OCI-LY7 (cell line): Measurements from ENCODE around the gene LBP. TPM values are rescaled to one million over a fixed set of nuclear protein-coding genes. Genes with fewer than 3 reads are reported as not detected.
"Not testable (repeated sequence)": the region's sequence is repeated elsewhere in the genome, so short reads cannot be mapped to it uniquely, and the experiment has no call there.

Experiments used
- BruUV-seq: library from RNA; stranded (reverse); fragments of 400-500 nt; replicated peaks from 2 replicates; lab custom pipeline; 2021; lab: Mats Ljungman, UMichigan
- CTCF ChIA-PET: fragments of 300-600 bp; sonication (Branson Sonifier 250); formaldehyde crosslinking; loops from one replicate; lab custom pipeline; 2022; ENCODE audit warnings: antibody characterized with exemption; ENCODE audit not compliant: unreplicated experiment; lab: Charles Lee
- POLR2A ChIA-PET: fragments of 300-600 bp; sonication (Branson Sonifier 250); formaldehyde crosslinking; loops from one replicate; lab custom pipeline; 2022; ENCODE audit warnings: antibody characterized with exemption; lab: Charles Lee
- DNase-seq: peaks from one replicate; pipeline ENCODE4 v3.0.0-alpha.2; 2015; ENCODE audit warnings: low spot score
- H2AFZ ChIP-seq: fragments of 200-600 bp; sonication (generic), shearing (Covaris generic); 2 replicates; pipeline ENCODE4 v1.6.1; 2014; ENCODE audit warnings: mild to moderate bottlenecking, antibody characterized with exemption, low read length, moderate library complexity
- H3K27ac ChIP-seq: fragments of 200-600 bp; sonication (generic); 2 replicates; pipeline ENCODE4 v1.5.1; 2014; ENCODE audit warnings: mixed run types, low read depth, mild to moderate bottlenecking, moderate library complexity, low read length, inconsistent platforms; ENCODE audit not compliant: poor library complexity, severe bottlenecking
- H3K36me3 ChIP-seq: fragments of 200-600 bp; sonication (generic); 2 replicates; pipeline ENCODE4 v1.6.1; 2014; ENCODE audit warnings: mild to moderate bottlenecking, antibody characterized with exemption, low read length, moderate library complexity, mixed read lengths; ENCODE audit not compliant: insufficient read depth
- H3K4me1 ChIP-seq: fragments of 200-600 bp; sonication (generic); 2 replicates; pipeline ENCODE4 v1.5.1; 2014; ENCODE audit warnings: mild to moderate bottlenecking, low read length; ENCODE audit not compliant: insufficient read depth, poor library complexity, severe bottlenecking
- H3K4me2 ChIP-seq: fragments of 200-600 bp; sonication (generic); 2 replicates; pipeline ENCODE4 v1.6.1; 2014; ENCODE audit warnings: mild to moderate bottlenecking, low read length
- H3K4me3 ChIP-seq: fragments of 200-600 bp; sonication (generic); 2 replicates; pipeline ENCODE4 v1.5.1; 2014; ENCODE audit warnings: mild to moderate bottlenecking, low read depth, low read length; ENCODE audit not compliant: poor library complexity, severe bottlenecking
- H3K79me2 ChIP-seq: fragments of 200-600 bp; sonication (generic); 2 replicates; pipeline ENCODE4 v1.6.1; 2016; ENCODE audit warnings: low read depth, mild to moderate bottlenecking, low read length, moderate library complexity, mixed read lengths; ENCODE audit not compliant: insufficient read depth
- H3K9me2 ChIP-seq: fragments of 200-600 bp; sonication (generic); 2 replicates; pipeline ENCODE4 v1.6.1; 2016; ENCODE audit warnings: mild to moderate bottlenecking, low read length, mixed read lengths; ENCODE audit not compliant: insufficient read depth
- H3K9me3 ChIP-seq: fragments of 200-600 bp; sonication (generic); 2 replicates; pipeline ENCODE4 v1.6.1; 2014; ENCODE audit warnings: mild to moderate bottlenecking, mixed run types, low read length, mixed read lengths
- H4K20me1 ChIP-seq: fragments of 200-600 bp; sonication (generic); 2 replicates; pipeline ENCODE4 v1.6.1; 2014; ENCODE audit warnings: mild to moderate bottlenecking, antibody characterized with exemption, low read length, moderate library complexity, mixed read lengths; ENCODE audit not compliant: insufficient read depth
- CTCF ChIP-seq: fragments of 200-600 bp; sonication (generic); conservative IDR thresholded peaks from 2 replicates; pipeline ENCODE4 v1.5.1; 2014; ENCODE audit warnings: mild to moderate bottlenecking, antibody characterized with exemption, low read length, moderate library complexity, mixed read lengths
- EZH2phosphoT487 ChIP-seq: fragments of 200-600 bp; sonication (generic); IDR thresholded peaks from 2 replicates; pipeline ENCODE4 v1.6.1; 2018; ENCODE audit warnings: low read depth, borderline replicate concordance, mild to moderate bottlenecking, mixed run types, antibody characterized with exemption, low read length, moderate library complexity, mixed read lengths
- intact Hi-C: fragments of 100-400 bp; cut with micrococcal nuclease; formaldehyde crosslinking; loops from one replicate; pipeline ENCODE4 v1.10.0; 2022; ENCODE audit not compliant: unreplicated experiment
- total RNA-seq, 2 experiments: library from RNA; depleted of rRNA in 1 of 2; stranded (reverse); fragments of >200 nt in 1 of 2; shearing (Covaris generic) in 1 of 2; gene quantifications; 2 replicates each; pipeline ENCODE4 v1.2.3, GENCODE V29; 2014 to 2022

LBP gene
- total RNA-seq, 2 experiments from 2014 or later = not detected

GRCh38 chr20:38405132-38405531, 58.9 kb downstream of the LBP start:
- Histone ChIP-seq H3K4me2 (no peak overlapping the region), H3K27ac (no peak overlapping the region), H3K9me3 (no peaks in the 10 kb centered on the region), H3K36me3 (peaks cover 40% of the 10 kb centered on the region), H4K20me1 (no peaks in the 10 kb centered on the region), H3K4me3 (no peak overlapping the region), H3K9me2 (no peaks in the 10 kb centered on the region), H3K79me2 (no peaks in the 10 kb centered on the region), H2AFZ (no peak overlapping the region), H3K4me1 (no peaks in the 10 kb centered on the region)
- no TSS peak for BruUV-seq
- CTCF ChIA-PET = no interaction called here
- TF ChIP-seq CTCF (no peak), EZH2phosphoT487 (no peak)
- POLR2A ChIA-PET = interaction anchor here (0.6 kb wide), 1 partner anchor 13 kb away, joined by 3 read pairs; no protein-coding TSS in a partner anchor
- intact Hi-C loops = no loop called here
- no peak for DNase-seq

GRCh38 chr20:38406476-38406875, 60.2 kb downstream of the LBP start:
- TF ChIP-seq CTCF = no peak
- no peak for TF ChIP-seq EZH2phosphoT487
- Histone ChIP-seq H3K36me3 (peaks cover 52% of the 10 kb centered on the region), H3K4me3 (no peak overlapping the region), H3K27ac (no peak overlapping the region), H4K20me1 (no peaks in the 10 kb centered on the region), H3K4me2 (no peak overlapping the region), H2AFZ (no peak overlapping the region), H3K9me3 (no peaks in the 10 kb centered on the region), H3K4me1 (no peaks in the 10 kb centered on the region), H3K79me2 (no peaks in the 10 kb centered on the region), H3K9me2 (no peaks in the 10 kb centered on the region)
- intact Hi-C loops = no loop called here
- POLR2A ChIA-PET = no interaction called here
- no peak for DNase-seq
- CTCF ChIA-PET = no interaction called here
- BruUV-seq = no TSS peak

GRCh38 chr20:38407321-38407720, 61.0 kb downstream of the LBP start:
- peaks cover 58% of the 10 kb centered on the region for H3K36me3 ChIP-seq
- no peak overlapping the region for H3K4me3 ChIP-seq
- intact Hi-C loops = no loop called here
- ChIA-PET POLR2A (no interaction called here), CTCF (no interaction called here)
- no TSS peak for BruUV-seq
- H4K20me1 ChIP-seq = no peaks in the 10 kb centered on the region
- no peak overlapping the region for H3K4me2 ChIP-seq
- TF ChIP-seq EZH2phosphoT487 = no peak
- TF ChIP-seq CTCF = no peak
- H3K9me2 ChIP-seq = no peaks in the 10 kb centered on the region
- no peak for DNase-seq
- no peak overlapping the region for H2AFZ ChIP-seq
- no peaks in the 10 kb centered on the region for H3K9me3 ChIP-seq
- H3K27ac ChIP-seq = no peak overlapping the region
- no peaks in the 10 kb centered on the region for H3K4me1 ChIP-seq
- H3K79me2 ChIP-seq = no peaks in the 10 kb centered on the region

- intact Hi-C loops, CTCF ChIA-PET, H3K79me2 ChIP-seq, H2AFZ ChIP-seq, H3K27ac ChIP-seq, H3K4me2 ChIP-seq, H3K9me3 ChIP-seq, BruUV-seq, DNase-seq, POLR2A ChIA-PET, H3K4me1 ChIP-seq, H4K20me1 ChIP-seq, H3K4me3 ChIP-seq, H3K9me2 ChIP-seq: not testable (repeated sequence)
- peaks cover 63% of the 10 kb centered on the region for H3K36me3 ChIP-seq
Measured at GRCh38 chr20:38407822-38408221, 61.5 kb downstream of the LBP start.
